HUES6 (cell line): ENCODE measurements around the gene NUTM2D.
"Not testable (repeated sequence)": the region's sequence is repeated elsewhere in the genome, so short reads cannot be mapped to it uniquely, and the experiment has no call there.

Source experiments
- H3K27ac ChIP-seq: 2 replicates; pipeline ENCODE4 v1.7.0; 2013; ENCODE audit warnings: low read depth, mild to moderate bottlenecking, low read length, inconsistent platforms
- H3K27me3 ChIP-seq: 2 replicates; pipeline ENCODE4 v1.6.1; 2013; ENCODE audit warnings: low read length; ENCODE audit not compliant: control insufficient read depth, insufficient read depth
- H3K36me3 ChIP-seq: 2 replicates; pipeline ENCODE4 v1.6.1; 2013; ENCODE audit warnings: low read length; ENCODE audit not compliant: control insufficient read depth, insufficient read depth
- H3K4me1 ChIP-seq: 2 replicates; pipeline ENCODE4 v1.6.1; 2013; ENCODE audit warnings: low read length; ENCODE audit not compliant: control insufficient read depth, insufficient read depth
- H3K4me3 ChIP-seq: 2 replicates; pipeline ENCODE4 v1.5.1; 2013; ENCODE audit warnings: low read depth, low read length
- H3K9ac ChIP-seq: one replicate; pipeline ENCODE4 v1.6.1; 2013; ENCODE audit warnings: mild to moderate bottlenecking, low read length
- H3K9me3 ChIP-seq: 2 replicates; pipeline ENCODE4 v1.6.1; 2013; ENCODE audit warnings: low read depth, low read length; ENCODE audit not compliant: control insufficient read depth, insufficient read depth

NUTM2D gene, protein sequence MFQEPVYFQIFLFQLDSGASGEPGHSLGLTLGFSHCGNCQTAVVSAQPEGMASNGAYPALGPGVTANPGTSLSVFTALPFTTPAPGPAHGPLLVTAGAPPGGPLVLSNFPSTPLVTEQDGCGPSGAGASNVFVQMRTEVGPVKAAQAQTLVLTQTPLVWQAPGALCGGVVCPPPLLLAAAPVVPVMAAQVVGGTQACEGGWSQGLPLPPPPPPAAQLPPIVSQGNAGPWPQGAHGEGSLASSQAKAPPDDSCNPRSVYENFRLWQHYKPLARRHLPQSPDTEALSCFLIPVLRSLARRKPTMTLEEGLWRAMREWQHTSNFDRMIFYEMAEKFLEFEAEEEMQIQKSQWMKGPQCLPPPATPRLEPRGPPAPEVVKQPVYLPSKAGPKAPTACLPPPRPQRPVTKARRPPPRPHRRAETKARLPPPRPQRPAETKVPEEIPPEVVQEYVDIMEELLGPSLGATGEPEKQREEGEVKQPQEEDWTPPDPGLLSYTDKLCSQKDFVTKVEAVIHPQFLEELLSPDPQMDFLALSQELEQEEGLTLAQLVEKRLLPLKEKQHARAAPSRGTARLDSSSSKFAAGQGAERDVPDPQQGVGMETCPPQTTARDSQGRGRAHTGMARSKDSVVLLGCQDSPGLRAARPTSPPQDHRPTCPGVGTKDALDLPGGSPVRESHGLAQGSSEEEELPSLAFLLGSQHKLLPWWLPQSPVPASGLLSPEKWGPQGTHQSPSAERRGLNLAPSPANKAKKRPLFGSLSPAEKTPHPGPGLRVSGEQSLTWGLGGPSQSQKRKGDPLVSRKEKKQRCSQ

DNA sequence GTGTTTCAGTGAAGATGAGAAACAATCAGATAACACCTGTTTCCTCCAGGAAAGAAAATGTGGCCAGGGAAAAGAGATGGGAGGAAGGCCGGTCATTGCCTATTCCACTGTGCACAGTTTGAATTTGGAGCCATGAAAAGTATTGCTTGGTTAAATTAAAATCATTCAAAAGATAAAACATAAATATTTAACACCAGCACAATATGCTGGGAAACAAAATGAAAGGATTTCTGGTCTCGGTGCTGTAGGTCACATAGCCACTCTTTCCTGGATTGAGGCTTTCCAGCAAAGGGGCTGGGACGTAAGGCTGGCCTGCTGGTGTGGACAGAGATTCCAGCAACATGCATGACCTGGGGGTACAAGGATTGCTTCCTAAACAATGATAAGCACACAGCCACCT is at the start of gene NUTM2D:
NUTM2D (plus strand) TSS at position 301 of the 400 bp plus-strand sequence. CDS start 522 bp downstream, outside the sequence.
- H3K27me3 ChIP-seq, H3K4me1 ChIP-seq, H3K9ac ChIP-seq, H3K36me3 ChIP-seq, H3K27ac ChIP-seq, H3K4me3 ChIP-seq, H3K9me3 ChIP-seq: not testable (repeated sequence)

DNA sequence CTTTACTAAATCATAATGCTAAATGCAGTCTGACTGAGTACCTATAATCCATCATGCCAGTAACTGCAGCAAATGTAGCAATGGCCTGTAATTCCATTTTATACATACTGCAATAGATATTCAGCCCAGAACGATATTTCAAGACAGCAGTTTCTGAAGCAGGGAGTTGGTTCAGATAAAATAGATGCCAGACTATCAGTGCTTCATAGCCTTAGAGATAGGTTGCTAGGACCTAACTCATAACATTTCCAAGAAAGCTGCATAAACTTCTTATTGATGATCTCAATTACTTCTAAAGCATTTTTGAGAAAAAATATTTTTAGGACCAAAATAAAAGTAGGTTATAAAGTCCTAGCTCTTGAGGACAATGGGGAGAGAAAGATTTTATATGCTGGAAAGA is 48.8 kb upstream of the NUTM2D start:
- H3K4me3 ChIP-seq, H3K9me3 ChIP-seq, H3K4me1 ChIP-seq, H3K27me3 ChIP-seq, H3K36me3 ChIP-seq, H3K27ac ChIP-seq, H3K9ac ChIP-seq: not testable (repeated sequence)

DNA sequence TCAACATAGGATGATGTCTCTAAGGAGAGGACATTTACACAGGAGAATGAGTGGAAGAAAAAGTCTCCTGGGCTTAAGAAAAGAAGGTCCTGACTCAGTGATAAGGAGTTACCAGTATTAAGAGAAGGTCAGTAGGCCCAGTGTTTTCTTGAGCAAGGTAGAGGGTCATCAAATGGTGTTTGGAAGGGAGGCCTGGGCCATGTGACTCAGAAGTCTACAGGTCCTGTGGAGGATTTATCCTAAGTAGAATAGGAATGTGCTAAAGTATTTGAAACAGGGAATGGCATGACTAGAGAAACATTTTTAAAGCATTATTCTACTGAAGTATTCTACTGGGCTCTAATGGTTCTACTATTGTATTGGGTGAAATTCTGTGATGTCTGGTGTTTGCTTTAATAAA is 47.9 kb upstream of the NUTM2D start:
- not testable (repeated sequence) for H3K27ac ChIP-seq, H3K9me3 ChIP-seq, H3K4me1 ChIP-seq, H3K36me3 ChIP-seq, H3K27me3 ChIP-seq, H3K4me3 ChIP-seq, H3K9ac ChIP-seq

DNA sequence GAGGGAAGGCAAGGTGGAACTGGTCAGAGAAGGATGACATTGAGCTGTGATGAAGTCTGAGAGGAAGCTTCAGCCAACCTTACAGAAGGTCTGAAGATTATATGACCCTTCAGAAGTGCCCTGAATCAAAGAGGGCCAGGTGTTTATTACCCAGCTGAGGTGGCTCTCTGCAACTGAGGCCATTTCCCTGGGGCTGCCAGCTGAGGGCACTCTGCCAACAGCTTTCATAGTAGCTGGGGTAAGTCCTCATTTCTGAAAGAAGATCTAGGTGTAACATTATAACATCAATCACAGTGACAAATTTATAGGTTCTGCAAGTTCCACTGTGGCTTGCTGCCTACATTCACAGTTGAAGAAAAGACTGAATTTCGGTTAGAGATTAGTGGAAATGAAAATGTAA is 46.0 kb upstream of the NUTM2D start:
- H3K27ac ChIP-seq, H3K27me3 ChIP-seq, H3K9ac ChIP-seq, H3K4me1 ChIP-seq, H3K4me3 ChIP-seq, H3K36me3 ChIP-seq, H3K9me3 ChIP-seq: not testable (repeated sequence)

DNA sequence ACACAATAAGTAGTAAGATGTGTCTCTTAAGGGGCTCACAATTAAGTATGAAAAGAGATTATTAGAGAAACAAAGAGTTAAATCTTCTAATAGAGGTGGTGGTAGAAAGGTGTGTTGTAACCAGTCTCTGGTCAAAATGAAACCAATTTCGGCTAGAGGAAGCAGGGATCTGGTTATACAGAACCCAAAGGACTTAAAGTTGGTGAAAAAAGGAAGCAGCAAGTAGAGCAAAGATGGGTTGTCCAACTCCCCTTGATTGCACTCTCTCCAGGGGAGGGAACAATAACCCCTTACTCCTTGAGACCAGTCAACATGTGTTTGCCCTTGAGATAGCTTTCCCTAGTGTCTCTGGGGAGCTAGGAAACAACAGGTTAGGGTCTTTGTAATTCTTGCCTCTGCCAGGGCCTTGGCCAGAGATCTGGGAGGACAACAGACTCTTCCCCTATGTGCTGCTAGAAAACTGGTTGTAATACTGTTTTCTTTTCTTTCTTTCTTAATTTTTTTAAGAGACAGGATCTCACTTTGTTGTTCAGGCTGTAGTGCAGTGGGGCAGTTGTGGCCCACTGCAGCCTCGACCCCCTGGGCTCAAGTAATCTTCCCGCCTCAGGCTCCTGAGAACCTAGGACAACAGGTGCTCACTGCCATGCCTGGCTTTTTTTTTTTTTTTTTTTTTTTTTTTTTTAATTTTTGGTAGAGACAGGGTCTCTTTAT is 43.7 kb upstream of the NUTM2D start:
- H3K36me3 ChIP-seq, H3K27me3 ChIP-seq, H3K9ac ChIP-seq, H3K4me3 ChIP-seq, H3K27ac ChIP-seq, H3K9me3 ChIP-seq, H3K4me1 ChIP-seq: not testable (repeated sequence)

DNA sequence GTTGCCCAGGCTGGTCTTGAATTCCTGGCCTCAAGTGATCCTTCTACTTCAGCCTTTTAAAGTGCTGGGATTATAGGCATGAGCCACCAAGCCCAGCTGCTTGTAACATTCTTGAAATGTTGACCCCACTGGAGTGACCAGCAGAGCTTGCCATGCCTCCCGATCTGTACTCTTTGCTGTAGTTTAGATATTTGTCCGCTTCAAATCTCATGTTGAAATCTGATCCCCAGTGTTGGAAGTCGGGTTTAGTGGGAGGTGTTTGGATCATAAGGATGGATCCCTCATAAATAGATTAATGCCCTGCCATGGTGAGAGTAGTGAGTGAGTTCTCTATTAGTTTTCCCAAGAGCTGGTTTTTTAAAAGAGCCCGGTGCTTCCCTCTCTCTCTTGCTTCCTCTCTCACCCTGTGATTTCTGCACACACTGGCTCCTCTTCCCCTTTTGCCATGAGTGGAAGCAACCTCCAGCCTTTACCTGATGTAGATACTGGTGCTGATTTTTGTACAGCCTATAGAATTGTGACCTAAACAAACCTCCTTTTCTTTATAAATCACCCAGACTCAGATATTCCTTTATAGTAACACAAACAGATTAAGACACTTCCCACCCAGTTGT is 43.1 kb upstream of the NUTM2D start:
- H3K9me3 ChIP-seq, H3K27me3 ChIP-seq, H3K27ac ChIP-seq, H3K36me3 ChIP-seq, H3K9ac ChIP-seq, H3K4me3 ChIP-seq, H3K4me1 ChIP-seq: not testable (repeated sequence)

DNA sequence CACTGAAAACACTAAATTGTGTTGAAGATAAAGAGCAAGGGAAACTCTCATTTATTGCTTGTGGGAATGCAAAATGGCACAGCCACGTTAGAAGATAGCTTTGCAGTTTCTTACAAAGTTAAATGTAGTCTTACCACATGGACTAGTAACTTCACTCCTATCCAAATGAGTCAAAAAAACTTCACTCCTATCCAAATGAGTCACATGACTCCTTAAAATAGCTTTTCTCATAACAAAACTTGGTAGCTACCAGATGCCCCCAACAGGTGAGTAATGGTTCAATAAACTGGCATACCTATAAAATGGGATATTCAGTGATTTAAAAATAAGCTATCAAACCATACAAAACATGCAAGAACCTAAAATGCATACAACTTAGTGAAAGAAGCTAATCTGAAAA is 36.0 kb upstream of the NUTM2D start:
- not testable (repeated sequence) for H3K27ac ChIP-seq, H3K4me1 ChIP-seq, H3K9ac ChIP-seq, H3K36me3 ChIP-seq, H3K27me3 ChIP-seq, H3K4me3 ChIP-seq, H3K9me3 ChIP-seq

DNA sequence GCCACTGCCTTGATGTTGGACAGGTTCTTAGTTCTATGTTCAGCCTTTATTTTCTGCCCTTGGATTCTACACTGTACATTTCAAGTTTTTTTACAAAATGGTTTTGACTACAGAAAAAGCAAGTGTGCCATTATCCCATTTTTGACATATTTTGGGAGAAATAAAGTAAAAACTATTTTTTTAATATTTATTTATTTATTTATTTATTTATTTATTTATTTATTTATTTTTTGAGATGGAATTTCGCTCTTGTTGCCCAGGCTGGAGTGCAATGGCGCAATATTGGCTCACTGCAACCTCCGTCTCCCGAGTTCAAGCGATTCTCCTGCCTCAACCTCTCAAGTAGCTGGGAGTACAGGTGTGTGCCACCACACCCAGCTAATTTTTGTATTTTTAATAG is 33.0 kb upstream of the NUTM2D start:
- H3K27ac ChIP-seq, H3K36me3 ChIP-seq, H3K4me1 ChIP-seq, H3K9ac ChIP-seq, H3K27me3 ChIP-seq, H3K9me3 ChIP-seq, H3K4me3 ChIP-seq: not testable (repeated sequence)

DNA sequence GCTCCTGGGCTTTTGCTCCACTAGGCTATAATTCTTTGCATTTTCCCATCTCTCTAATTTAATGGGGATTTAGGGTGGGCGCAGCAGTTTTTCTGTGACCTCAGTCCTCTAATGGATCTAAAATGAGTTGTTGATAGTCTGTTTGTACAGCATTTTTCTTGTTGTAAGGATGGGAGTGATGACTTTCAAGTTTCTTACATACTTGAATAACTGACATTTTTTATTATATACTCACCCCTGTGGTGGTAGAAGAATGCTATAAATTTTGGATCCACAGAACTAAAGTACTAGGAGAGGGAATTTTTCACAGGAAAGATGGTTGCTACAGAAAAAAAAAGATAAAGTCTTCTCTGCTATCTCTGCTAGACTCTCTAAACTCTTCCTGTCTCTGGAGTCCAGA is 29.6 kb upstream of the NUTM2D start:
- not testable (repeated sequence) for H3K36me3 ChIP-seq, H3K4me1 ChIP-seq, H3K27ac ChIP-seq, H3K9ac ChIP-seq, H3K27me3 ChIP-seq, H3K9me3 ChIP-seq, H3K4me3 ChIP-seq

DNA sequence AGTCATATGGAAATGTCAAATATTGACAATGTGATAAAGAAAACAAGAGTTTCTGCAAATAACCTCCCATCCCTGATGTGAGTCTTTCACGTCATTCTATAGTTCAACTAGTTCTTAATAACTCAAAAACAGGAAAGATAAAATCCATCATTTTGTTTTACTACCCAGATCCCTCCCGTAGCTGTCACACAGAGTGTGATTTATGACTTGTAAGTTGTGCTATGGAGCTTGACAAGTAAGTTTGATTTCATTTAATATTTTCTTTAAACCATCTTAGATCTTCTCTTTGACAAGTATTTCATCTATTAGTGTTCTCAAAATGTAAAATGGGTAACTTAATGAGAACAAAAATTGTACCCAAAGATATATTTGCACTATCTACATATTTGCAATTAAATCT is 28.4 kb upstream of the NUTM2D start:
- not testable (repeated sequence) for H3K9ac ChIP-seq, H3K4me1 ChIP-seq, H3K27ac ChIP-seq, H3K36me3 ChIP-seq, H3K27me3 ChIP-seq, H3K4me3 ChIP-seq, H3K9me3 ChIP-seq

DNA sequence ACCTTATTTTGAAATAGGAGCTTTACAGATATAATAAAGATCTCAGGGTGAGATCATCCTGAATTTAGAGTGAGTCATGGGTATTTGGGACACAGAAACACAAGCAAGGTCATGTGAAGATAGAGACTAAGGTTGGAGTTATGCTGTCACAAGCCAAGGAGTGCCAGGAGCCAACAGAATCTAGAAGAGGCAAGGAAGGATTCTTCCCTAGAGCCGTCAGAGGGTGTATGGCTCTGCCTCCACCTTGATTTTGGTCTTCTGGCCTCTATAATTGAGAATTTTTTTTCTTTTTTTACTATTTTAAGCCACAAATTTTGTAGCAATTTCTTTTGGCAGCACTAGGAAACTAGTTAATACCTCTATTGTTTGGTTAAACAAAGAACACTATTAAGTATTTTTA is 24.9 kb upstream of the NUTM2D start:
- not testable (repeated sequence) for H3K36me3 ChIP-seq, H3K27ac ChIP-seq, H3K9ac ChIP-seq, H3K4me3 ChIP-seq, H3K27me3 ChIP-seq, H3K4me1 ChIP-seq, H3K9me3 ChIP-seq
